Measurements from ENCODE around the gene CHMP4B.

DNA sequence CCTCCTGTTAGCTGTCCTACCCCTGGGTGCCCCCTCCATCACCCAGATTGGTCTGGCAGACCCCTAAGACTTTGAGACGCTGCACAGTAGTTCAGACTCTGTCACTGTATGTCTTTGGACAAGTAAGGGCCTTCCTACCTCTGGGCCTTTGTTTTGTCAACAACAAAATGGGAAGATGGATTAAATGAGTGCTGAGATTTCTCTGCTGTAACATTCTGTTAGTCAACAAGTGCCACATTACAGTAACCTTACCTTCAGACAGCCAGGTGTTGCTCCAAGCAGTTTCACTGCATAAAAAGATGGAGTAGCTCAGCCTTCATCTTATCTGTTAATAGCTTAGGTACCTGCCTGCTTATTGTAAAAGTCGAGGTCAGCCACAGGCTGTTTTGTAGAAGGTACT is 16.0 kb downstream of the CHMP4B start:
- TF ChIP-seq CTCF (conservative IDR thresholded peaks at IDR 0.05) = no peak
- TF ChIP-seq ZFX (IDR thresholded peaks at IDR 0.05) = no peak
